ENCODE results near the gene SH3TC1. TPM values are rescaled to one million over a fixed set of nuclear protein-coding genes. Genes with fewer than 3 reads are reported as not detected.

SH3TC1 gene
- total and polyA plus RNA-seq, 9 donors, result 1.1 to 34.5 (median 5.4) TPM

- H3K9me3 ChIP-seq, result no peaks in the 10 kb centered on the region
- intact Hi-C loops (cut with DNase I), result no loop called here
- no peak overlapping the region for H3K4me3 ChIP-seq
- no peaks in the 10 kb centered on the region for H3K27me3 ChIP-seq
- H3K36me3 ChIP-seq, result no peaks in the 10 kb centered on the region
- no peak for TF ChIP-seq POLR2A (IDR thresholded peaks at IDR 0.05)
- TF ChIP-seq, protein P1, sequence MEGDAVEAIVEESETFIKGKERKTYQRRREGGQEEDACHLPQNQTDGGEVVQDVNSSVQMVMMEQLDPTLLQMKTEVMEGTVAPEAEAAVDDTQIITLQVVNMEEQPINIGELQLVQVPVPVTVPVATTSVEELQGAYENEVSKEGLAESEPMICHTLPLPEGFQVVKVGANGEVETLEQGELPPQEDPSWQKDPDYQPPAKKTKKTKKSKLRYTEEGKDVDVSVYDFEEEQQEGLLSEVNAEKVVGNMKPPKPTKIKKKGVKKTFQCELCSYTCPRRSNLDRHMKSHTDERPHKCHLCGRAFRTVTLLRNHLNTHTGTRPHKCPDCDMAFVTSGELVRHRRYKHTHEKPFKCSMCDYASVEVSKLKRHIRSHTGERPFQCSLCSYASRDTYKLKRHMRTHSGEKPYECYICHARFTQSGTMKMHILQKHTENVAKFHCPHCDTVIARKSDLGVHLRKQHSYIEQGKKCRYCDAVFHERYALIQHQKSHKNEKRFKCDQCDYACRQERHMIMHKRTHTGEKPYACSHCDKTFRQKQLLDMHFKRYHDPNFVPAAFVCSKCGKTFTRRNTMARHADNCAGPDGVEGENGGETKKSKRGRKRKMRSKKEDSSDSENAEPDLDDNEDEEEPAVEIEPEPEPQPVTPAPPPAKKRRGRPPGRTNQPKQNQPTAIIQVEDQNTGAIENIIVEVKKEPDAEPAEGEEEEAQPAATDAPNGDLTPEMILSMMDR (IDR thresholded peaks at IDR 0.05), result no peak
- no peak for TF ChIP-seq EP300 (IDR thresholded peaks at IDR 0.05)
- WGBS, 3 donors, result 91 to 96% (median 94%) methylated on average over 16 to 27 of the region's 27 CpGs
- H3K4me1 ChIP-seq (ENCODE audit: insufficient read depth), result peaks cover 12% of the 10 kb centered on the region
- H3K27ac ChIP-seq, result no peak overlapping the region
- no peak for DNase-seq
These were observed 28.8 kb downstream of the SH3TC1 start for GRCh38 chr4:8227771-8228318.

DNA sequence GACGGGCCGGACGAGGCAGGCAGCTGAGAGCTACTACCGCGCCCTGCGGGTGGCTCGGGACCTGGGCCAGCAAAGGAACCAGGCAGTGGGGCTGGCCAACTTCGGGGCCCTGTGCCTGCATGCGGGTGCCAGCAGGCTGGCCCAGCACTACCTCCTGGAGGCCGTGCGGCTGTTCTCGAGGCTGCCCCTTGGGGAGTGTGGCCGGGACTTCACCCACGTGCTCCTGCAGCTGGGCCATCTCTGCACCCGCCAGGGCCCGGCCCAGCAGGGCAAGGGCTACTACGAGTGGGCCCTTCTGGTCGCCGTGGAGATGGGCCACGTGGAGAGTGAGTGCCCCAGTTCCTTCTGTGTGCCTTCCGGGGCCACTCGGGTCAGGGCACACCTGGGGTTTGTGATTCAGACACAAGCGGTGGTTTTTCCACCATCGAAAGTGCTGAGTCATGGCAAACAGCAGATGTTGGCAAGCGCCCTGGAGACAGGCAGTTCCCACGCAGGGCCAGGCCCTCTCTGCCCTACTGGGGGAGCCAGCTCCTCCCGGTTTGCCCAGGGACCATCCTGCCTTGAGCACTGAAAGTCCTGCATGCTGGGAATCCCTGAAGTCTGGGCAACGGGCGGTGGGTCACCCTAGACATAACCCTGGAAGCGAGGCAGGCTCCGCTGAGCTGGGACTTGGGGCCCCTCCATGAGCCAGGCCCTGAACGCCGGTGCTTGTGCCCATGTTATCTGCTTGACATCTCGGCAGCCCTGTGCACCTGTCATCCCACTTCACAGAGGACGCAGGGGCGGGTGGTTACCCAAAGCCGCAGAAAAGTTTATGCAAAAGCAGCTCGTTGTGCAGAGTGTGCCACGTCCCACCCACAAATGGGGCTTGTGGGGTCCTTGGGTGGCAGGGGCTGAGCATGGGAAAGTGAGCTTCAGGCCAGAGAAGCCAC lies 29.5 kb downstream of the SH3TC1 start:
- intact Hi-C loops (cut with DNase I), result no loop called here

GRCh38 chr4:8229331-8229975 lies 30.4 kb downstream of the SH3TC1 start:
- Histone ChIP-seq H3K4me3 (no peak overlapping the region), H3K4me1 (ENCODE audit: insufficient read depth) (peaks cover 12% of the 10 kb centered on the region), H3K27ac (no peak overlapping the region), H3K27me3 (no peaks in the 10 kb centered on the region), H3K36me3 (no peaks in the 10 kb centered on the region), H3K9me3 (no peaks in the 10 kb centered on the region)
- 91 to 98% (median 95%) methylated on average over 17 of the region's 17 CpGs for WGBS, 3 donors
- no peak for DNase-seq
- TF ChIP-seq EP300 (IDR thresholded peaks at IDR 0.05), result no peak
- TF ChIP-seq, protein P1 (IDR thresholded peaks at IDR 0.05), result no peak
- TF ChIP-seq POLR2A (IDR thresholded peaks at IDR 0.05), result no peak
- intact Hi-C loops (cut with DNase I), result no loop called here

More for the DNA sequence above, 29.5 kb downstream of the SH3TC1 start:
- Histone ChIP-seq H3K36me3 (no peaks in the 10 kb centered on the region), H3K9me3 (no peaks in the 10 kb centered on the region), H3K27me3 (no peaks in the 10 kb centered on the region), H3K4me1 (ENCODE audit: insufficient read depth) (peaks cover 12% of the 10 kb centered on the region), H3K4me3 (no peak overlapping the region), H3K27ac (no peak overlapping the region)
- TF ChIP-seq POLR2A (IDR thresholded peaks at IDR 0.05) (no peak), EP300 (IDR thresholded peaks at IDR 0.05) (no peak)
- TF ChIP-seq, protein P1 (IDR thresholded peaks at IDR 0.05), result no peak
- DNase-seq, result peak; percentile 77 to 84 (median 80)
- 46 to 53% (median 49%) methylated on average over 39 of the region's 39 CpGs for WGBS, 3 donors

DNA sequence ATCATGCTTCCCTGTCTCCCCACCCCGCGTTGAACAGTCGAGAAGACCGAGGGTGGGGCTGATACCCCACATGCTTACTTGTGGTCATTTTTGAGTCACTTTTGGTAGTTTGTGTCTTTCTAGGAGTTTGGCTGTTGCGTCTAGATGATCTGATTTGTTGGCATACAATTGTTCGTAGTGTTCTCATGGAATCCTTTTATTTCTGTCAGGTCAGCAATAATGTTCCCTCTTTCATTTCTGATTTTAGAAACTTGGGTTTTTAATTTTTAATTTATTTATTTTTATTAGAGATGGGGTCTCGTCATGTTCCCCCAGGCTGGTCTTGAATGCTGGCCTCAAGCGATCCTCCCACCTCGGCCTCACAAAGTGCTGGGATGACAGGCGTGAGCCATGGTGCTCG lies 30.9 kb downstream of the SH3TC1 start:
- peaks cover 12% of the 10 kb centered on the region for H3K4me1 ChIP-seq (ENCODE audit: insufficient read depth)
- H3K27me3 ChIP-seq, result no peaks in the 10 kb centered on the region
- H3K27ac ChIP-seq, result no peak overlapping the region
- intact Hi-C loops (cut with DNase I), result loop anchor here in 1 of 4 donors (5.0 kb wide), 1 partner anchor 332 kb away; no protein-coding TSS in a partner anchor
- H3K36me3 ChIP-seq, result no peaks in the 10 kb centered on the region
- 95 to 97% (median 96%) methylated on average over 11 of the region's 11 CpGs for WGBS, 3 donors
- DNase-seq, result no peak
- no peak overlapping the region for H3K4me3 ChIP-seq
- no peak for TF ChIP-seq POLR2A (IDR thresholded peaks at IDR 0.05)
- TF ChIP-seq, protein P1 (IDR thresholded peaks at IDR 0.05), result no peak
- TF ChIP-seq EP300 (IDR thresholded peaks at IDR 0.05), result no peak
- no peaks in the 10 kb centered on the region for H3K9me3 ChIP-seq
